Fibroblast of lung (primary cell): ENCODE results near the gene HECTD4. TPM values are rescaled to one million over a fixed set of nuclear protein-coding genes. Genes with fewer than 3 reads are reported as not detected.

Experiments used
- DNase-seq, 2 donors: peaks; one replicate each; pipeline versions ENCODE4 v3.0.0 to v3.0.0-alpha.2; 2010; ENCODE audit warnings: low read depth in 2 of 2
- H2AFZ ChIP-seq: 2 replicates; pipeline ENCODE4 v1.5.1; 2012; ENCODE audit warnings: low read length, control low read depth, inconsistent platforms
- H3K27ac ChIP-seq: 2 replicates; pipeline ENCODE4 v1.5.1; 2011; ENCODE audit warnings: low read length, control low read depth; ENCODE audit not compliant: insufficient read depth
- H3K27me3 ChIP-seq: 2 replicates; pipeline ENCODE4 v1.5.1; 2011; ENCODE audit warnings: mild to moderate bottlenecking, low read length; ENCODE audit not compliant: control insufficient read depth, insufficient read depth
- H3K36me3 ChIP-seq: 2 replicates; pipeline ENCODE4 v1.5.1; 2011; ENCODE audit warnings: low read length; ENCODE audit not compliant: control insufficient read depth, insufficient read depth
- H3K4me1 ChIP-seq: 2 replicates; pipeline ENCODE4 v1.5.1; 2011; ENCODE audit warnings: low read length; ENCODE audit not compliant: control insufficient read depth, insufficient read depth; ENCODE audit errors: extremely low read depth
- H3K4me2 ChIP-seq: 2 replicates; pipeline ENCODE4 v1.5.1; 2011; ENCODE audit warnings: low read length, control low read depth; ENCODE audit not compliant: insufficient read depth; ENCODE audit errors: extremely low read depth
- H3K4me3 ChIP-seq, 4 experiments: fragments of 200-600 bp in 1 of 4; sonication (generic) in 1 of 4; replicated peaks in 1 of 4; 2 replicates each; pipeline ENCODE4 v1.5.1; 2011 to 2016; ENCODE audit warnings: low read length in 4 of 4, low read depth in 3 of 4, mild to moderate bottlenecking in 3 of 4, control low read depth in 2 of 4, inconsistent platforms in 1 of 4, mixed read lengths in 1 of 4; ENCODE audit not compliant: insufficient read depth in 1 of 4; ENCODE audit errors: control extremely low read depth in 1 of 4
- H3K79me2 ChIP-seq: 2 replicates; pipeline ENCODE4 v1.5.1; 2012; ENCODE audit warnings: mild to moderate bottlenecking, low read length, inconsistent platforms; ENCODE audit not compliant: control insufficient read depth, insufficient read depth
- H3K9ac ChIP-seq: 2 replicates; pipeline ENCODE4 v1.5.1; 2011; ENCODE audit warnings: mild to moderate bottlenecking, low read length, control low read depth; ENCODE audit not compliant: insufficient read depth
- H3K9me3 ChIP-seq: 2 replicates; pipeline ENCODE4 v1.5.1; 2012; ENCODE audit warnings: low read depth, low read length; ENCODE audit not compliant: control insufficient read depth, insufficient read depth
- H4K20me1 ChIP-seq: 2 replicates; pipeline ENCODE4 v1.5.1; 2011; ENCODE audit warnings: low read length; ENCODE audit not compliant: control insufficient read depth, insufficient read depth; ENCODE audit errors: extremely low read depth
- CTCF ChIP-seq, 2 donors: IDR thresholded peaks in 1 of 2; conservative IDR thresholded peaks in 1 of 2; 1 replicate in 1 of 2; 2 replicates in 1 of 2; pipeline ENCODE4 v1.5.1; 2011 to 2012; ENCODE audit warnings: low read length in 2 of 2, control low read depth in 1 of 2, inconsistent platforms in 1 of 2, low read depth in 1 of 2, mild to moderate bottlenecking in 1 of 2
- EZH2 ChIP-seq: IDR thresholded peaks from 2 replicates; pipeline ENCODE4 v1.5.1; 2012; ENCODE audit warnings: low read length, control low read depth, mild to moderate bottlenecking; ENCODE audit errors: missing control alignments
- polyA plus RNA-seq, 2 donors: library from polyadenylated mRNA; depleted of rRNA in 1 of 2; stranded (reverse) in 1 of 2; unstranded in 1 of 2; fragments of >200 nt; gene quantifications; 2 replicates each; pipeline ENCODE4 v1.2.1, GENCODE V29; 2011 to 2012; ENCODE audit warnings: missing spikeins in 1 of 2
- total RNA-seq: library from RNA; depleted of rRNA; stranded (reverse); fragments of >200 nt; gene quantifications from 2 replicates; pipeline ENCODE4 v1.2.1, GENCODE V29; 2014

HECTD4 gene
- total and polyA plus RNA-seq, 2 donors (not counting 1 experiment from before 2014, with no cell fraction given): 5.1 to 31.7 TPM

DNA sequence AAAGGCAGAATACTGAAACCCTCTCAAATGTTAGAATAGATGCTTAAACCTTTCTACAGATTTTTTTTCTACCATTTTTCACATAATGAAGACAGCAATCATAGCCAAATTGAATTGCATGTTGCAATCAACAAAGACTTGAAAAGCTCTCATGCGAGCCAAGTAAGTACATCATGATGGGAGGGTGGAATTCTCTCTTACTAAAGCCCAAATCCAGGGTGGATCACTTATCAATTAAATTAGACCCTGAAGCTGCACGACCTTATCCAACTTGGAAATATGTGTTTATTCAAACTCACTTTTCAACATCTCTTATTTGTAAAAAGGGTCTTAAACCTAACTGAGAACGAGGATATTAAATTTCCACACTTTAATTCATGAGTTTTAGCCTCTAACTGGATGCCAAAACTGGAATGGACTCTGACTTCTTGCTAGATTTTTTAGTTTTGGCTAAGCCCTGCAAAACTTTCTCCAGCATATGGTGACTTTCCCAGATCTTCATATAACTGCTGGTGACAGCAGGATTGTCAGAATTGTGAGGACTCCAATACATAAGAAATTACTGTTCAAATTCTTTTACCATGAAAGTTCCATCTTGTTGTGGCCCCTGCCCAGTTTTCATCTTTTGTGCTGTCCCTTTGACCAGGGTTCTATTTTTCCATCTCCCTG is 53.6 kb downstream of the HECTD4 start:
- Histone ChIP-seq H4K20me1 (no peaks in the 10 kb centered on the region), H3K4me1 (no peaks in the 10 kb centered on the region), H2AFZ (no peak overlapping the region), H3K27me3 (no peaks in the 10 kb centered on the region), H3K36me3 (no peaks in the 10 kb centered on the region), H3K79me2 (no peaks in the 10 kb centered on the region), H3K9me3 (no peaks in the 10 kb centered on the region), H3K4me3 (no peak overlapping the region), H3K27ac (no peak overlapping the region), H3K9ac (no peak overlapping the region), H3K4me2 (no peak overlapping the region)
- peak in 1 of 2 donors; percentile 26 for DNase-seq
- TF ChIP-seq EZH2 (no peak), CTCF (conservative IDR thresholded peaks at IDR 0.05 in 1 of 2, IDR thresholded peaks at IDR 0.05 in 1 of 2; ENCODE audit: low read depth in 1 of 2, low read length in 2 of 2) (no peak)

GRCh38 chr12:112327209-112327938 is 54.9 kb downstream of the HECTD4 start:
- Histone ChIP-seq H3K9me3 (no peaks in the 10 kb centered on the region), H3K9ac (no peak overlapping the region), H3K4me3 (no peak overlapping the region), H3K36me3 (no peaks in the 10 kb centered on the region), H3K27me3 (no peaks in the 10 kb centered on the region), H4K20me1 (no peaks in the 10 kb centered on the region), H3K27ac (no peak overlapping the region), H2AFZ (no peak overlapping the region), H3K79me2 (peaks cover 2% of the 10 kb centered on the region), H3K4me1 (no peaks in the 10 kb centered on the region), H3K4me2 (no peak overlapping the region)
- no peak for DNase-seq
- TF ChIP-seq CTCF (conservative IDR thresholded peaks at IDR 0.05 in 1 of 2, IDR thresholded peaks at IDR 0.05 in 1 of 2; ENCODE audit: low read depth in 1 of 2, low read length in 2 of 2) (no peak), EZH2 (no peak)

- no peaks in the 10 kb centered on the region for H4K20me1 ChIP-seq
- no peak overlapping the region for H3K4me3 ChIP-seq
- H3K4me1 ChIP-seq: no peaks in the 10 kb centered on the region
- no peak overlapping the region for H3K27ac ChIP-seq
- no peaks in the 10 kb centered on the region for H3K36me3 ChIP-seq
- no peak overlapping the region for H3K9ac ChIP-seq
- H2AFZ ChIP-seq: no peak overlapping the region
- TF ChIP-seq EZH2 (no peak), CTCF (conservative IDR thresholded peaks at IDR 0.05 in 1 of 2, IDR thresholded peaks at IDR 0.05 in 1 of 2; ENCODE audit: low read depth in 1 of 2, low read length in 2 of 2) (no peak)
- H3K4me2 ChIP-seq: no peak overlapping the region
- H3K79me2 ChIP-seq: peaks cover 2% of the 10 kb centered on the region
- no peak for DNase-seq
- H3K9me3 ChIP-seq: no peaks in the 10 kb centered on the region
- no peaks in the 10 kb centered on the region for H3K27me3 ChIP-seq
Measured at GRCh38 chr12:112325622-112326207, 56.5 kb downstream of the HECTD4 start.
